NCI-H82 (cell line): ENCODE data around the gene DNER.
"Not testable (repeated sequence)": the region's sequence is repeated elsewhere in the genome, so short reads cannot be mapped to it uniquely, and the experiment has no call there.

Experiments
- DNase-seq: peaks from one replicate; lab custom pipeline; 2025; lab: John Stamatoyannopoulos, UW

DNER gene

GRCh38 chr2:229714080-229714735 is at the start of gene DNER:
Gene DNER, minus strand, starts transcription at chr2:229714555. Its CDS starts 132 bp downstream, at chr2:229714423.
- peak; percentile 72 for DNase-seq

- no peak for DNase-seq
These were observed 47.3 kb upstream of the DNER start for GRCh38 chr2:229761663-229762062.

GRCh38 chr2:229757462-229757861 is 43.1 kb upstream of the DNER start:
- DNase-seq: not testable (repeated sequence)

- no peak for DNase-seq
These were observed 38.8 kb upstream of the DNER start for GRCh38 chr2:229752970-229753729.

GRCh38 chr2:229749779-229750178 is 35.4 kb upstream of the DNER start:
- no peak for DNase-seq

GRCh38 chr2:229748950-229749349 is 34.6 kb upstream of the DNER start:
- DNase-seq: no peak

- not testable (repeated sequence) for DNase-seq
These were observed 28.3 kb upstream of the DNER start for GRCh38 chr2:229742691-229743090.

- no peak for DNase-seq
These were observed 25.9 kb upstream of the DNER start for GRCh38 chr2:229740279-229740678.

GRCh38 chr2:229738024-229738625 is 23.8 kb upstream of the DNER start:
- DNase-seq: no peak

GRCh38 chr2:229734410-229734809 is 20.1 kb upstream of the DNER start:
- peak; percentile 10 for DNase-seq

GRCh38 chr2:229733611-229734245 is 19.4 kb upstream of the DNER start:
- DNase-seq: no peak

- DNase-seq: no peak
These were observed 18.5 kb upstream of the DNER start for GRCh38 chr2:229732897-229733296.

- DNase-seq: no peak
These were observed 17.6 kb upstream of the DNER start for GRCh38 chr2:229731916-229732315.

GRCh38 chr2:229731363-229731762 is 17.0 kb upstream of the DNER start:
- no peak for DNase-seq

GRCh38 chr2:229728370-229728769 is 14.0 kb upstream of the DNER start:
- DNase-seq: no peak

- no peak for DNase-seq
These were observed 12.3 kb upstream of the DNER start for GRCh38 chr2:229726643-229727042.

- peak; percentile 30 for DNase-seq
These were observed 11.6 kb upstream of the DNER start for GRCh38 chr2:229725716-229726574.

- peak; percentile 18 for DNase-seq
These were observed 8.8 kb upstream of the DNER start for GRCh38 chr2:229723192-229723591.

- no peak for DNase-seq
These were observed 5.7 kb upstream of the DNER start for GRCh38 chr2:229719926-229720647.

- DNase-seq: no peak
These were observed 3.7 kb upstream of the DNER start for GRCh38 chr2:229718057-229718456.

- peak; percentile 64 for DNase-seq
These were observed 1.6 kb upstream of the DNER start for GRCh38 chr2:229715895-229716507.
